ENCODE measurements around the gene CFL2.

- no peak for TF ChIP-seq CTCF (IDR thresholded peaks at IDR 0.05)
- no peak for TF ChIP-seq POLR2A (IDR thresholded peaks at IDR 0.05)
Measured at GRCh38 chr14:34692348-34692747, 22.0 kb downstream of the CFL2 start.
